ENCODE data around the gene KCNK6.

GRCh38 chr19:38274739-38275138 lies 44.9 kb upstream of the KCNK6 start:
- TF ChIP-seq, protein P1, sequence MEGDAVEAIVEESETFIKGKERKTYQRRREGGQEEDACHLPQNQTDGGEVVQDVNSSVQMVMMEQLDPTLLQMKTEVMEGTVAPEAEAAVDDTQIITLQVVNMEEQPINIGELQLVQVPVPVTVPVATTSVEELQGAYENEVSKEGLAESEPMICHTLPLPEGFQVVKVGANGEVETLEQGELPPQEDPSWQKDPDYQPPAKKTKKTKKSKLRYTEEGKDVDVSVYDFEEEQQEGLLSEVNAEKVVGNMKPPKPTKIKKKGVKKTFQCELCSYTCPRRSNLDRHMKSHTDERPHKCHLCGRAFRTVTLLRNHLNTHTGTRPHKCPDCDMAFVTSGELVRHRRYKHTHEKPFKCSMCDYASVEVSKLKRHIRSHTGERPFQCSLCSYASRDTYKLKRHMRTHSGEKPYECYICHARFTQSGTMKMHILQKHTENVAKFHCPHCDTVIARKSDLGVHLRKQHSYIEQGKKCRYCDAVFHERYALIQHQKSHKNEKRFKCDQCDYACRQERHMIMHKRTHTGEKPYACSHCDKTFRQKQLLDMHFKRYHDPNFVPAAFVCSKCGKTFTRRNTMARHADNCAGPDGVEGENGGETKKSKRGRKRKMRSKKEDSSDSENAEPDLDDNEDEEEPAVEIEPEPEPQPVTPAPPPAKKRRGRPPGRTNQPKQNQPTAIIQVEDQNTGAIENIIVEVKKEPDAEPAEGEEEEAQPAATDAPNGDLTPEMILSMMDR (IDR thresholded peaks at IDR 0.05): peak in 1 of 6 experiments; percentile 26
- TF ChIP-seq POLR2A (IDR thresholded peaks at IDR 0.05): peak in 1 of 2 donors; percentile 25

All from thyroid gland (tissue), 4 donors.